ENCODE data around the gene TMEM39A.

GRCh38 chr3:119485563-119485962 is 22.1 kb upstream of the TMEM39A start:
- TF ChIP-seq CTCF (IDR thresholded peaks at IDR 0.05; ENCODE audit: extremely low read depth in 1 of 2, insufficient read depth in 1 of 2, low read depth in 1 of 2, low read length in 2 of 2) = no peak
- TF ChIP-seq POLR2A (IDR thresholded peaks at IDR 0.05; ENCODE audit: low read depth, low read length) = no peak
- TF ChIP-seq MAX (IDR thresholded peaks at IDR 0.05; ENCODE audit: insufficient read depth, insufficient read length) = no peak

Measured in endothelial cell of umbilical vein (primary cell).